Measurements from ENCODE around the gene RAPGEF6. TPM values are rescaled to one million over a fixed set of nuclear protein-coding genes. Genes with fewer than 3 reads are reported as not detected.
A peak's percentile ranks its signal among the peaks of the same experiment; 100 is the strongest.

RAPGEF6 gene
- total and polyA plus RNA-seq, 9 of the 15 experiments (the other 6 are each of a cell fraction or from before 2014, with no cell fraction given) = 2.7 to 23.4 (median 12.7) TPM

DNA sequence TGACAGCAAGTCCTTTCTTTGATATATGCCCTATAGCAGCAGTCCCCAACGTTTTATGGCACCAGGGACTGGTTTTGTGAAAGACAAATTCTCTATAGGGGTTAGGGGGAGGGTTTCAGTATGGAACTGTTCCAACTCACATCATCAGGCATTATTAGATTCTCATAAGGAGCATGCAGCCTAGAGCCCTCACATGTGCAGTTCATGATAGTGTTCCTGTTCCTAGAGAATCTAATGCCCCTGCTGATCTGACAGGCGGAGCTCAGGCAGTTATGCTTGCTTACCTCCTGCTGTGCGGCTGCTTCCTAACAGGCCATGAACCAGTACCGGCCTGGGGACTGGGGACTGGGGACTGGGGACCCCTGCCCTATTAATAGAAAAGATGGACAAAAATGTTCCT lies 2.7 kb upstream of the RAPGEF6 start (continued):
- TF ChIP-seq GMEB1 (CRISPR knock-in tag; IDR thresholded peaks at IDR 0.05) (no peak), SMAD3 (CRISPR knock-in tag; conservative IDR thresholded peaks at IDR 0.05) (no peak), TCF7 (IDR thresholded peaks at IDR 0.05; ENCODE audit: borderline replicate concordance) (no peak), ZNF699 (CRISPR knock-in tag; IDR thresholded peaks at IDR 0.05; ENCODE audit: insufficient replicate concordance) (no peak), ZZZ3 (IDR thresholded peaks at IDR 0.05) (no peak), CBFA2T2 (conservative IDR thresholded peaks at IDR 0.05) (0 out of 2 replicates have a peak, but pooled peaks have one; percentile 16), BRCA1 (IDR thresholded peaks at IDR 0.05) (no peak), BRCA1 (CRISPR knock-in tag; IDR thresholded peaks at IDR 0.05) (no peak), XRCC5 (IDR thresholded peaks at IDR 0.05; ENCODE audit: low read depth, low read length) (no peak), ZNF146 (CRISPR knock-in tag; IDR thresholded peaks at IDR 0.05; ENCODE audit: unreplicated experiment) (no peak), ARID3A (IDR thresholded peaks at IDR 0.05; ENCODE audit: borderline replicate concordance, low read depth, low read length) (no peak), ZNF766 (CRISPR knock-in tag; conservative IDR thresholded peaks at IDR 0.05) (no peak), AFF4 (CRISPR knock-in tag; IDR thresholded peaks at IDR 0.05) (no peak), TEAD1 (CRISPR knock-in tag; IDR thresholded peaks at IDR 0.05) (no peak), TRIM28 (IDR thresholded peaks at IDR 0.05) (no peak), RBM15 (IDR thresholded peaks at IDR 0.05; ENCODE audit: insufficient read depth, low read length) (no peak), CBX1 (IDR thresholded peaks at IDR 0.05; ENCODE audit: low read depth) (no peak), SMC3 (conservative IDR thresholded peaks at IDR 0.05; ENCODE audit: insufficient read depth, low read depth, low read length) (no peak), MEF2D (tag; conservative IDR thresholded peaks at IDR 0.05; ENCODE audit: low read depth) (no peak), PRMT5 (CRISPR knock-in tag; IDR thresholded peaks at IDR 0.05) (no peak), ZC3H8 (IDR thresholded peaks at IDR 0.05) (no peak)
- TF ChIP-seq, protein P1, sequence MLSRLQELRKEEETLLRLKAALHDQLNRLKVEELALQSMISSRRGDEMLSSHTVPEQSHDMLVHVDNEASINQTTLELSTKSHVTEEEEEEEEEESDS (CRISPR knock-in tag; IDR thresholded peaks at IDR 0.05) = no peak
- TF ChIP-seq, protein P2, sequence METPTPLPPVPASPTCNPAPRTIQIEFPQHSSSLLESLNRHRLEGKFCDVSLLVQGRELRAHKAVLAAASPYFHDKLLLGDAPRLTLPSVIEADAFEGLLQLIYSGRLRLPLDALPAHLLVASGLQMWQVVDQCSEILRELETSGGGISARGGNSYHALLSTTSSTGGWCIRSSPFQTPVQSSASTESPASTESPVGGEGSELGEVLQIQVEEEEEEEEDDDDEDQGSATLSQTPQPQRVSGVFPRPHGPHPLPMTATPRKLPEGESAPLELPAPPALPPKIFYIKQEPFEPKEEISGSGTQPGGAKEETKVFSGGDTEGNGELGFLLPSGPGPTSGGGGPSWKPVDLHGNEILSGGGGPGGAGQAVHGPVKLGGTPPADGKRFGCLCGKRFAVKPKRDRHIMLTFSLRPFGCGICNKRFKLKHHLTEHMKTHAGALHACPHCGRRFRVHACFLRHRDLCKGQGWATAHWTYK (CRISPR knock-in tag; IDR thresholded peaks at IDR 0.05) = no peak

Measured in K562 (cell line).